H9 (cell line): ENCODE measurements around the gene PPFIA4. TPM values are rescaled to one million over a fixed set of nuclear protein-coding genes. Genes with fewer than 3 reads are reported as not detected.

Source experiments
- DNase-seq: peaks from one replicate; pipeline ENCODE4 v3.0.0-alpha.2; 2017
- H2AFZ ChIP-seq: one replicate; pipeline ENCODE4 v1.6.1; 2013; ENCODE audit warnings: mild to moderate bottlenecking, low read length, control low read depth, moderate library complexity
- H2AK5ac ChIP-seq: 2 replicates; pipeline ENCODE4 v1.6.1; 2013; ENCODE audit warnings: low read length, control low read depth, mixed read lengths; ENCODE audit not compliant: insufficient read length
- H2BK120ac ChIP-seq: one replicate; pipeline ENCODE4 v1.6.1; 2013; ENCODE audit warnings: low read depth, mild to moderate bottlenecking, low read length, control low read depth, inconsistent platforms; ENCODE audit not compliant: poor library complexity, severe bottlenecking
- H2BK12ac ChIP-seq: 2 replicates; pipeline ENCODE4 v1.6.1; 2013; ENCODE audit warnings: low read length, control low read depth, mixed read lengths, low read depth; ENCODE audit not compliant: insufficient read length
- H2BK15ac ChIP-seq: 2 replicates; pipeline ENCODE4 v1.6.1; 2013; ENCODE audit warnings: low read depth, low read length, control low read depth
- H2BK20ac ChIP-seq: one replicate; pipeline ENCODE4 v1.6.1; 2013; ENCODE audit warnings: low read depth, mild to moderate bottlenecking, low read length, control low read depth, inconsistent platforms; ENCODE audit not compliant: poor library complexity, severe bottlenecking
- H2BK5ac ChIP-seq: 2 replicates; pipeline ENCODE4 v1.6.1; 2013; ENCODE audit warnings: low read length, control low read depth, mixed read lengths; ENCODE audit not compliant: insufficient read length
- H3K14ac ChIP-seq: 2 replicates; pipeline ENCODE4 v1.6.1; 2013; ENCODE audit warnings: low read length, control low read depth; ENCODE audit not compliant: insufficient read depth
- H3K18ac ChIP-seq: 2 replicates; pipeline ENCODE4 v1.6.1; 2013; ENCODE audit warnings: low read depth, mild to moderate bottlenecking, mixed read lengths, low read length, control low read depth; ENCODE audit not compliant: insufficient read length
- H3K23ac ChIP-seq: 2 replicates; pipeline ENCODE4 v1.6.1; 2013; ENCODE audit warnings: low read length, control low read depth, mixed read lengths, low read depth; ENCODE audit not compliant: insufficient read length
- H3K23me2 ChIP-seq: 2 replicates; pipeline ENCODE4 v1.6.1; 2013; ENCODE audit warnings: low read depth, mild to moderate bottlenecking, mixed read lengths, low read length, control low read depth; ENCODE audit not compliant: insufficient read length, poor library complexity, severe bottlenecking
- H3K27ac ChIP-seq: 2 replicates; pipeline ENCODE4 v1.5.1; 2013; ENCODE audit warnings: low read length, control low read depth, mixed read lengths, low read depth; ENCODE audit not compliant: insufficient read length
- H3K27me3 ChIP-seq: 2 replicates; pipeline ENCODE4 v1.6.1; 2013; ENCODE audit warnings: low read length, control low read depth, inconsistent platforms; ENCODE audit not compliant: insufficient read depth
- H3K4ac ChIP-seq: 2 replicates; pipeline ENCODE4 v1.6.1; 2013; ENCODE audit warnings: low read depth, mild to moderate bottlenecking, control low read depth, inconsistent platforms, low read length, moderate library complexity
- H3K4me1 ChIP-seq: 2 replicates; pipeline ENCODE4 v1.6.1; 2013; ENCODE audit warnings: low read length, control low read depth, inconsistent platforms; ENCODE audit not compliant: insufficient read depth
- H3K4me2 ChIP-seq: 2 replicates; pipeline ENCODE4 v1.6.1; 2013; ENCODE audit warnings: low read length, control low read depth, mixed read lengths; ENCODE audit not compliant: insufficient read length, insufficient read depth
- H3K56ac ChIP-seq: 2 replicates; pipeline ENCODE4 v1.6.1; 2013; ENCODE audit warnings: low read depth, mild to moderate bottlenecking, mixed read lengths, low read length, control low read depth; ENCODE audit not compliant: insufficient read length
- H3K79me1 ChIP-seq: 2 replicates; pipeline ENCODE4 v1.6.1; 2013; ENCODE audit warnings: low read depth, mild to moderate bottlenecking, moderate library complexity, low read length, control low read depth, inconsistent platforms; ENCODE audit not compliant: insufficient read depth, poor library complexity, severe bottlenecking
- H3K79me2 ChIP-seq: 2 replicates; pipeline ENCODE4 v1.6.1; 2013; ENCODE audit warnings: low read length, control low read depth, inconsistent platforms; ENCODE audit not compliant: insufficient read depth
- H3K9ac ChIP-seq: 2 replicates; pipeline ENCODE4 v1.6.1; 2013; ENCODE audit warnings: low read length, control low read depth, mixed read lengths; ENCODE audit not compliant: insufficient read length; ENCODE audit errors: extremely low read depth
- H3K9me3 ChIP-seq: one replicate; pipeline ENCODE4 v1.6.1; 2013; ENCODE audit warnings: low read depth, low read length, inconsistent platforms; ENCODE audit not compliant: control insufficient read depth
- H3T11ph ChIP-seq: one replicate; pipeline ENCODE4 v1.6.1; 2013; ENCODE audit warnings: mild to moderate bottlenecking, low read length, control low read depth, inconsistent platforms
- H4K20me1 ChIP-seq: one replicate; pipeline ENCODE4 v1.6.1; 2013; ENCODE audit not compliant: control insufficient read depth, insufficient read length, insufficient read depth
- H4K5ac ChIP-seq: 2 replicates; pipeline ENCODE4 v1.6.1; 2013; ENCODE audit warnings: low read depth, mild to moderate bottlenecking, mixed read lengths, low read length, control low read depth; ENCODE audit not compliant: insufficient read length
- H4K8ac ChIP-seq: replicated peaks from 2 replicates; pipeline ENCODE4 v1.6.1; 2013; ENCODE audit warnings: low read length, control low read depth, mixed read lengths, low read depth; ENCODE audit not compliant: insufficient read length
- H4K91ac ChIP-seq: 2 replicates; pipeline ENCODE4 v1.6.1; 2013; ENCODE audit warnings: low read depth, mild to moderate bottlenecking, moderate library complexity, mixed read lengths, low read length, control low read depth; ENCODE audit not compliant: insufficient read length
- H3K27ac Mint-ChIP-seq, 3 experiments: 2 replicates in 2 of 3; 3 replicates in 1 of 3; pipeline ENCODE4 v1.8.0; 2020 to 2021; ENCODE audit warnings: mixed read lengths in 3 of 3, mild to moderate bottlenecking in 1 of 3, moderate library complexity in 1 of 3
- H3K27me3 Mint-ChIP-seq: 2 replicates; pipeline ENCODE4 v1.8.0; 2021; ENCODE audit warnings: low read depth, mild to moderate bottlenecking, moderate library complexity, mixed read lengths
- H3K36me3 Mint-ChIP-seq, 3 experiments: 2 replicates in 2 of 3; 3 replicates in 1 of 3; pipeline ENCODE4 v1.8.0; 2020 to 2021; ENCODE audit warnings: low read depth in 3 of 3, mixed read lengths in 3 of 3; ENCODE audit not compliant: insufficient read depth in 1 of 3
- H3K4me1 Mint-ChIP-seq, 2 experiments: 2 replicates each; pipeline ENCODE4 v1.8.0; 2020; ENCODE audit warnings: mixed read lengths in 2 of 2
- H3K4me3 Mint-ChIP-seq, 2 experiments: 2 replicates in 1 of 2; 3 replicates in 1 of 2; pipeline ENCODE4 v1.8.0; 2020 to 2021; ENCODE audit warnings: mild to moderate bottlenecking in 2 of 2, mixed read lengths in 2 of 2, moderate library complexity in 1 of 2
- H3K9me3 Mint-ChIP-seq, 2 experiments: 2 replicates in 1 of 2; 3 replicates in 1 of 2; pipeline ENCODE4 v1.8.0; 2020; ENCODE audit warnings: mild to moderate bottlenecking in 2 of 2, mixed read lengths in 2 of 2, moderate library complexity in 1 of 2
- CTCF ChIP-seq: fragments of 200-600 bp; sonication (generic); conservative IDR thresholded peaks from 3 replicates; pipeline ENCODE4 v1.8.0; 2021; ENCODE audit warnings: antibody characterized with exemption, mild to moderate bottlenecking
- WGBS: extraction: QIAGEN DNeasy Blood & Tissue Kit; methylation state at CpG from one replicate; pipeline ENCODE4 v1.1.7; 2013; ENCODE audit warnings: missing lambda C conversion rate, low lambda C conversion rate, mixed read lengths; ENCODE audit not compliant: insufficient read length; ENCODE audit errors: extremely low coverage; 5-methylcytosine and 5-hydroxymethylcytosine counted together
- total RNA-seq: library from RNA; stranded (reverse); gene quantifications from 2 replicates; pipeline ENCODE4 v1.2.1, GENCODE V29; 2021

PPFIA4 gene
- total RNA-seq, 1 experiment from 2014 or later, result 3.9 TPM

GRCh38 chr1:203085528-203086406, 59.5 kb downstream of the PPFIA4 start, which contains the start of gene MYOG:
TSS of gene MYOG (minus strand) at chr1:203086012. CDS start at chr1:203085961, 51 bp downstream.
- H3K4ac ChIP-seq, result no peak within 1 kb of the TSS
- H3K14ac ChIP-seq, result no peak within 1 kb of the TSS
- H2AFZ ChIP-seq, result no peak within 1 kb of the TSS
- H3K4me2 ChIP-seq, result no peak within 1 kb of the TSS
- H3K4me3 Mint-ChIP-seq, result no peak within 1 kb of the TSS
- peaks cover 3% of the 10 kb centered on the region for H4K20me1 ChIP-seq
- no peak within 1 kb of the TSS; a peak in 1 of 7 replicates for H3K27ac Mint-ChIP-seq
- H2BK5ac ChIP-seq, result no peak within 1 kb of the TSS
- no peak within 1 kb of the TSS for H4K91ac ChIP-seq
- H3K23me2 ChIP-seq, result no peaks in the 10 kb centered on the region
- no peak within 1 kb of the TSS for H3T11ph ChIP-seq
- peaks cover 52 to 61% of the 10 kb centered on the region in 2 experiments for H3K4me1 Mint-ChIP-seq
- WGBS, result no CpG with 5 or more reads among the region's 36 CpGs
- no peak within 1 kb of the TSS for H2BK20ac ChIP-seq
- no peak within 1 kb of the TSS for H3K9ac ChIP-seq
- H3K27me3 ChIP-seq, result no peaks in the 10 kb centered on the region
- H4K8ac ChIP-seq, result no peak within 1 kb of the TSS
- H3K79me2 ChIP-seq, result no peaks in the 10 kb centered on the region
- H3K23ac ChIP-seq, result no peak within 1 kb of the TSS
- H3K36me3 Mint-ChIP-seq, result no peaks in the 10 kb centered on the region
- H2BK120ac ChIP-seq, result no peak within 1 kb of the TSS
- H3K18ac ChIP-seq, result no peak within 1 kb of the TSS
- H3K79me1 ChIP-seq, result no peaks in the 10 kb centered on the region
- H3K27ac ChIP-seq, result no peak within 1 kb of the TSS
- DNase-seq, result peak; percentile 22
- no peak for TF ChIP-seq CTCF
- H3K9me3 ChIP-seq, result no peaks in the 10 kb centered on the region
- H2BK12ac ChIP-seq, result no peak within 1 kb of the TSS
- no peak within 1 kb of the TSS for H2BK15ac ChIP-seq
- H3K27me3 Mint-ChIP-seq, result peaks cover 5% of the 10 kb centered on the region
- H4K5ac ChIP-seq, result no peak within 1 kb of the TSS
- H3K4me1 ChIP-seq, result peaks cover 9% of the 10 kb centered on the region
- H3K56ac ChIP-seq, result no peak within 1 kb of the TSS
- no peak within 1 kb of the TSS for H2AK5ac ChIP-seq
- H3K9me3 Mint-ChIP-seq, result no peaks in the 10 kb centered on the region
